ENCODE measurements around the gene IRS1. TPM values are rescaled to one million over a fixed set of nuclear protein-coding genes. Genes with fewer than 3 reads are reported as not detected.

Gene IRS1
- total and polyA plus RNA-seq, 4 donors: 12.4 to 19.0 (median 14.8) TPM

GRCh38 chr2:226733927-226734564, 65.6 kb downstream of the IRS1 start:
- DNase-seq (ENCODE audit: low read depth in 4 of 6, low spot score in 6 of 6): no peak

GRCh38 chr2:226733189-226733858, 66.3 kb downstream of the IRS1 start:
- Histone ChIP-seq H3K36me3 (ENCODE audit: control insufficient read depth, insufficient read depth, low read length) (no peaks in the 10 kb centered on the region), H3K4me1 (ENCODE audit: control insufficient read depth, insufficient read depth, low read length) (no peaks in the 10 kb centered on the region), H3K9me3 (ENCODE audit: control insufficient read depth, insufficient read depth, low read length) (no peaks in the 10 kb centered on the region), H3K27ac (ENCODE audit: low read depth, low read length) (no peak overlapping the region), H3K27me3 (ENCODE audit: control insufficient read depth, insufficient read depth, low read length) (no peaks in the 10 kb centered on the region), H3K4me3 (ENCODE audit: low read depth, low read length) (no peak overlapping the region)
- DNase-seq (ENCODE audit: low read depth in 4 of 6, low spot score in 6 of 6): peak in 1 of 6 donors; percentile 43
- 11% methylated on average over 3 of the region's 6 CpGs for WGBS (ENCODE audit: insufficient coverage)

More at GRCh38 chr2:226733927-226734564, 65.6 kb downstream of the IRS1 start:
- 82% methylated on average over 3 of the region's 4 CpGs for WGBS (ENCODE audit: insufficient coverage)
- Histone ChIP-seq H3K4me1 (ENCODE audit: control insufficient read depth, insufficient read depth, low read length) (no peaks in the 10 kb centered on the region), H3K4me3 (ENCODE audit: low read depth, low read length) (no peak overlapping the region), H3K36me3 (ENCODE audit: control insufficient read depth, insufficient read depth, low read length) (no peaks in the 10 kb centered on the region), H3K9me3 (ENCODE audit: control insufficient read depth, insufficient read depth, low read length) (no peaks in the 10 kb centered on the region), H3K27ac (ENCODE audit: low read depth, low read length) (no peak overlapping the region), H3K27me3 (ENCODE audit: control insufficient read depth, insufficient read depth, low read length) (no peaks in the 10 kb centered on the region)

GRCh38 chr2:226732478-226733188, 67.0 kb downstream of the IRS1 start:
- 100% methylated on average over 2 of the region's 4 CpGs for WGBS (ENCODE audit: insufficient coverage)
- Histone ChIP-seq H3K27me3 (ENCODE audit: control insufficient read depth, insufficient read depth, low read length) (no peaks in the 10 kb centered on the region), H3K4me3 (ENCODE audit: low read depth, low read length) (no peak overlapping the region), H3K9me3 (ENCODE audit: control insufficient read depth, insufficient read depth, low read length) (no peaks in the 10 kb centered on the region), H3K27ac (ENCODE audit: low read depth, low read length) (no peak overlapping the region), H3K4me1 (ENCODE audit: control insufficient read depth, insufficient read depth, low read length) (no peaks in the 10 kb centered on the region), H3K36me3 (ENCODE audit: control insufficient read depth, insufficient read depth, low read length) (no peaks in the 10 kb centered on the region)
- DNase-seq (ENCODE audit: low read depth in 4 of 6, low spot score in 6 of 6): no peak

- Histone ChIP-seq H3K27ac (ENCODE audit: low read depth, low read length) (no peak overlapping the region), H3K27me3 (ENCODE audit: control insufficient read depth, insufficient read depth, low read length) (no peaks in the 10 kb centered on the region), H3K4me3 (ENCODE audit: low read depth, low read length) (no peak overlapping the region), H3K36me3 (ENCODE audit: control insufficient read depth, insufficient read depth, low read length) (no peaks in the 10 kb centered on the region), H3K4me1 (ENCODE audit: control insufficient read depth, insufficient read depth, low read length) (no peaks in the 10 kb centered on the region), H3K9me3 (ENCODE audit: control insufficient read depth, insufficient read depth, low read length) (no peaks in the 10 kb centered on the region)
- DNase-seq (ENCODE audit: low read depth in 4 of 6, low spot score in 6 of 6): no peak
- WGBS (ENCODE audit: insufficient coverage): 78% methylated on average over 4 of the region's 4 CpGs
Measured at GRCh38 chr2:226730481-226730880, 69.1 kb downstream of the IRS1 start.

GRCh38 chr2:226728996-226729395, 70.6 kb downstream of the IRS1 start:
- WGBS (ENCODE audit: insufficient coverage): no CpG with 5 or more reads among the region's 1 CpG
- no peaks in the 10 kb centered on the region for H3K4me1 ChIP-seq (ENCODE audit: control insufficient read depth, insufficient read depth, low read length)

GRCh38 chr2:226727251-226727650, 72.4 kb downstream of the IRS1 start:
- Histone ChIP-seq H3K27ac (ENCODE audit: low read depth, low read length) (no peak overlapping the region), H3K4me3 (ENCODE audit: low read depth, low read length) (no peak overlapping the region), H3K36me3 (ENCODE audit: control insufficient read depth, insufficient read depth, low read length) (no peaks in the 10 kb centered on the region), H3K9me3 (ENCODE audit: control insufficient read depth, insufficient read depth, low read length) (no peaks in the 10 kb centered on the region), H3K4me1 (ENCODE audit: control insufficient read depth, insufficient read depth, low read length) (no peaks in the 10 kb centered on the region), H3K27me3 (ENCODE audit: control insufficient read depth, insufficient read depth, low read length) (no peaks in the 10 kb centered on the region)
- no peak for DNase-seq (ENCODE audit: low read depth in 4 of 6, low spot score in 6 of 6)
- no CpG with 5 or more reads among the region's 1 CpG for WGBS (ENCODE audit: insufficient coverage)

More at GRCh38 chr2:226728996-226729395, 70.6 kb downstream of the IRS1 start:
- no peaks in the 10 kb centered on the region for H3K36me3 ChIP-seq (ENCODE audit: control insufficient read depth, insufficient read depth, low read length)
- no peaks in the 10 kb centered on the region for H3K9me3 ChIP-seq (ENCODE audit: control insufficient read depth, insufficient read depth, low read length)
- H3K4me3 ChIP-seq (ENCODE audit: low read depth, low read length): no peak overlapping the region
- H3K27ac ChIP-seq (ENCODE audit: low read depth, low read length): no peak overlapping the region
- no peaks in the 10 kb centered on the region for H3K27me3 ChIP-seq (ENCODE audit: control insufficient read depth, insufficient read depth, low read length)
- no peak for DNase-seq (ENCODE audit: low read depth in 4 of 6, low spot score in 6 of 6)

GRCh38 chr2:226726546-226726945, 73.1 kb downstream of the IRS1 start:
- Histone ChIP-seq H3K4me3 (ENCODE audit: low read depth, low read length) (no peak overlapping the region), H3K27me3 (ENCODE audit: control insufficient read depth, insufficient read depth, low read length) (no peaks in the 10 kb centered on the region), H3K9me3 (ENCODE audit: control insufficient read depth, insufficient read depth, low read length) (no peaks in the 10 kb centered on the region), H3K4me1 (ENCODE audit: control insufficient read depth, insufficient read depth, low read length) (no peaks in the 10 kb centered on the region), H3K27ac (ENCODE audit: low read depth, low read length) (no peak overlapping the region), H3K36me3 (ENCODE audit: control insufficient read depth, insufficient read depth, low read length) (no peaks in the 10 kb centered on the region)
- WGBS (ENCODE audit: insufficient coverage): no CpG with 5 or more reads among the region's 2 CpGs
- DNase-seq (ENCODE audit: low read depth in 4 of 6, low spot score in 6 of 6): no peak

GRCh38 chr2:226725126-226725860, 74.3 kb downstream of the IRS1 start:
- H3K36me3 ChIP-seq (ENCODE audit: control insufficient read depth, insufficient read depth, low read length): no peaks in the 10 kb centered on the region
- H3K4me3 ChIP-seq (ENCODE audit: low read depth, low read length): no peak overlapping the region
- no peaks in the 10 kb centered on the region for H3K9me3 ChIP-seq (ENCODE audit: control insufficient read depth, insufficient read depth, low read length)
- WGBS (ENCODE audit: insufficient coverage): 48% methylated on average over 3 of the region's 10 CpGs
- peaks cover 4% of the 10 kb centered on the region for H3K4me1 ChIP-seq (ENCODE audit: control insufficient read depth, insufficient read depth, low read length)
- no peaks in the 10 kb centered on the region for H3K27me3 ChIP-seq (ENCODE audit: control insufficient read depth, insufficient read depth, low read length)
- no peak overlapping the region for H3K27ac ChIP-seq (ENCODE audit: low read depth, low read length)
- DNase-seq (ENCODE audit: low read depth in 4 of 6, low spot score in 6 of 6): peak in 1 of 6 donors; percentile 15

- H3K27me3 ChIP-seq (ENCODE audit: control insufficient read depth, insufficient read depth, low read length): no peaks in the 10 kb centered on the region
- H3K9me3 ChIP-seq (ENCODE audit: control insufficient read depth, insufficient read depth, low read length): no peaks in the 10 kb centered on the region
- no peak overlapping the region for H3K4me3 ChIP-seq (ENCODE audit: low read depth, low read length)
- peaks cover 4% of the 10 kb centered on the region for H3K4me1 ChIP-seq (ENCODE audit: control insufficient read depth, insufficient read depth, low read length)
- no peak overlapping the region for H3K27ac ChIP-seq (ENCODE audit: low read depth, low read length)
- peak in 2 of 6 donors; percentile 43 to 69 for DNase-seq (ENCODE audit: low read depth in 4 of 6, low spot score in 6 of 6)
- 30% methylated on average over 2 of the region's 5 CpGs for WGBS (ENCODE audit: insufficient coverage)
- H3K36me3 ChIP-seq (ENCODE audit: control insufficient read depth, insufficient read depth, low read length): no peaks in the 10 kb centered on the region
Measured at GRCh38 chr2:226721541-226721940, 78.1 kb downstream of the IRS1 start.
